NCI-H524 (cell line): Measurements from ENCODE around the gene GRIK4.
A peak's percentile ranks its signal among the peaks of the same experiment; 100 is the strongest.
"Not testable (repeated sequence)": the region's sequence is repeated elsewhere in the genome, so short reads cannot be mapped to it uniquely, and the experiment has no call there.

Experiments used
- DNase-seq, 2 experiments: peaks; one replicate each; lab custom pipeline; 2025; lab: John Stamatoyannopoulos, UW

The GRIK4 gene

GRCh38 chr11:120746376-120746775, 234.8 kb downstream of the GRIK4 start:
- no peak for DNase-seq

GRCh38 chr11:120746836-120747609, 235.5 kb downstream of the GRIK4 start:
- peak; percentile 91 to 97 for DNase-seq

GRCh38 chr11:120747850-120748814, 236.6 kb downstream of the GRIK4 start:
- peak; percentile 54 to 74 for DNase-seq

GRCh38 chr11:120749395-120749794, 237.8 kb downstream of the GRIK4 start:
- DNase-seq, result no peak

- DNase-seq, result no peak
Measured at GRCh38 chr11:120750647-120751549, 239.3 kb downstream of the GRIK4 start.

- DNase-seq, result no peak
Measured at GRCh38 chr11:120751550-120751949, 240.0 kb downstream of the GRIK4 start.

GRCh38 chr11:120752668-120753067, 241.1 kb downstream of the GRIK4 start:
- no peak for DNase-seq

- DNase-seq, result no peak
Measured at GRCh38 chr11:120756931-120757330, 245.4 kb downstream of the GRIK4 start.

GRCh38 chr11:120759046-120759445, 247.5 kb downstream of the GRIK4 start:
- no peak for DNase-seq

- not testable (repeated sequence) for DNase-seq
Measured at GRCh38 chr11:120765710-120766109, 254.2 kb downstream of the GRIK4 start.

- no peak for DNase-seq
Measured at GRCh38 chr11:120766318-120766717, 254.8 kb downstream of the GRIK4 start.

- no peak for DNase-seq
Measured at GRCh38 chr11:120768949-120769348, 257.4 kb downstream of the GRIK4 start.

- no peak for DNase-seq
Measured at GRCh38 chr11:120769906-120770305, 258.4 kb downstream of the GRIK4 start.

GRCh38 chr11:120771551-120772060, 260.1 kb downstream of the GRIK4 start:
- no peak for DNase-seq

- no peak for DNase-seq
Measured at GRCh38 chr11:120773501-120774031, 262.0 kb downstream of the GRIK4 start.

- DNase-seq, result no peak
Measured at GRCh38 chr11:120774591-120775386, 263.2 kb downstream of the GRIK4 start.

GRCh38 chr11:120775986-120776951, 264.7 kb downstream of the GRIK4 start:
- DNase-seq, result no peak

- no peak for DNase-seq
Measured at GRCh38 chr11:120778685-120779490, 267.3 kb downstream of the GRIK4 start.
